ENCODE measurements around the gene PRKACB.

DNA sequence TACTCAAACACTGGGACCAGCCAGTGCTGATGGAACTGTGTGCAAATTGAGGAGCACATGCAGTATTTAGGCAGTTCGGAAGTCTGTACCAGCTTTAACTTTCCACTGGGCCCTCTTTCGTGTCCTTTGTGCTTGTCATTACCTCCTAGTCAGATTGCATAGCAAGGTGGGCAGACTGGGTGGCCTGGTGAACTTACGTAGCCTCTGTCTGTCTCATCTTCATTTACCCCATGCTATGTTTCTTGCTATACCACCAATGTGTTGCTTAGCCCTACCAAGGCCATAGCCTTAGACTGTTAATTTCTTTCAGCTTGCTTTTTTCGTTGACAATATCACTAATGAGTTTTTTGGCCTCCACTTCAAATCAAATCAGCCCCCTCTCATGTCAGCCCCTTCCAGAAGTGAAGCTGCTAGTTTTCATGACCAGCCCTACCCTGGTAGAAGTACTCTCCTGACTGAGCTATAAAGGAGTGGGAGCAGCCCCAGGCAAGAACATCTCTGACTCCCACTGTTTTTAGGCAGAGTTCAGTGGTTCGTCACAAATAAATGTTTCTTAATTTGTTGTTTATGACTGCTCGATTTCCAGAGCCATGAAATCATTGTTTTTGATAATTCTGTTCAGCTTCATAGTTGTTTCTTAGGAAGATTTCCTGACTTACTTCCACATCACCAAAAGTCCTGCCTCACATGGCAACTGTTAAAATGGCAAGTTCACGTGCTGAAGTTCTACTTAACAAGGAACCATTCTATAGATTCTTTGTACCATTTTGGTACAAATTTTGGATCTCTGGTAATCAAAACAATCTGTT lies 19.3 kb downstream of the PRKACB start:
- TF ChIP-seq POLR2A (IDR thresholded peaks at IDR 0.05) = no peak
- TF ChIP-seq, protein P1, sequence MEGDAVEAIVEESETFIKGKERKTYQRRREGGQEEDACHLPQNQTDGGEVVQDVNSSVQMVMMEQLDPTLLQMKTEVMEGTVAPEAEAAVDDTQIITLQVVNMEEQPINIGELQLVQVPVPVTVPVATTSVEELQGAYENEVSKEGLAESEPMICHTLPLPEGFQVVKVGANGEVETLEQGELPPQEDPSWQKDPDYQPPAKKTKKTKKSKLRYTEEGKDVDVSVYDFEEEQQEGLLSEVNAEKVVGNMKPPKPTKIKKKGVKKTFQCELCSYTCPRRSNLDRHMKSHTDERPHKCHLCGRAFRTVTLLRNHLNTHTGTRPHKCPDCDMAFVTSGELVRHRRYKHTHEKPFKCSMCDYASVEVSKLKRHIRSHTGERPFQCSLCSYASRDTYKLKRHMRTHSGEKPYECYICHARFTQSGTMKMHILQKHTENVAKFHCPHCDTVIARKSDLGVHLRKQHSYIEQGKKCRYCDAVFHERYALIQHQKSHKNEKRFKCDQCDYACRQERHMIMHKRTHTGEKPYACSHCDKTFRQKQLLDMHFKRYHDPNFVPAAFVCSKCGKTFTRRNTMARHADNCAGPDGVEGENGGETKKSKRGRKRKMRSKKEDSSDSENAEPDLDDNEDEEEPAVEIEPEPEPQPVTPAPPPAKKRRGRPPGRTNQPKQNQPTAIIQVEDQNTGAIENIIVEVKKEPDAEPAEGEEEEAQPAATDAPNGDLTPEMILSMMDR (IDR thresholded peaks at IDR 0.05) = no peak

All from gastroesophageal sphincter (tissue), 3 donors.